GM23338 (cell line): ENCODE results near the gene DRGX. TPM values are rescaled to one million over a fixed set of nuclear protein-coding genes. Genes with fewer than 3 reads are reported as not detected.

ENCODE experiments used
- ATAC-seq: fragments of 200-7000 bp; cut with Tn5 transposase; 3 replicates; pipeline ENCODE4 v1.9.1; 2020
- DNase-seq: peaks from one replicate; pipeline ENCODE4 v3.0.0-alpha.2; 2015; ENCODE audit warnings: low spot score
- H2AFZ ChIP-seq: fragments of 200-600 bp; sonication (generic); 2 replicates; pipeline ENCODE4 v1.8.0; 2016; ENCODE audit warnings: antibody characterized with exemption, mild to moderate bottlenecking, moderate library complexity
- H3F3A ChIP-seq: fragments of 200-600 bp; sonication (generic); replicated peaks from 2 replicates; pipeline ENCODE4 v1.8.0; 2017; ENCODE audit warnings: antibody characterized with exemption, mixed run types, low read depth
- H3K27ac ChIP-seq: fragments of 200-600 bp; sonication (generic); 2 replicates; pipeline ENCODE4 v1.6.1; 2016; ENCODE audit warnings: low read depth
- H3K27me3 ChIP-seq: fragments of 200-600 bp; sonication (generic); 2 replicates; pipeline ENCODE4 v1.8.0; 2016; ENCODE audit warnings: mild to moderate bottlenecking, mixed run types, moderate library complexity; ENCODE audit not compliant: insufficient read depth
- H3K36me3 ChIP-seq: fragments of 200-600 bp; sonication (generic); 2 replicates; pipeline ENCODE4 v1.8.0; 2016; ENCODE audit warnings: mild to moderate bottlenecking; ENCODE audit not compliant: insufficient read depth
- H3K4me1 ChIP-seq: fragments of 200-600 bp; sonication (generic); 2 replicates; pipeline ENCODE4 v1.8.0; 2016; ENCODE audit warnings: mild to moderate bottlenecking, moderate library complexity; ENCODE audit not compliant: insufficient read depth
- H3K4me2 ChIP-seq: fragments of 200-600 bp; sonication (generic); 2 replicates; pipeline ENCODE4 v1.7.1; 2017; ENCODE audit warnings: mixed run types
- H3K4me3 ChIP-seq: fragments of 200-600 bp; sonication (generic); 2 replicates; pipeline ENCODE4 v1.6.1; 2016; ENCODE audit warnings: mixed run types
- H3K79me2 ChIP-seq: fragments of 200-600 bp; sonication (generic); replicated peaks from 2 replicates; pipeline ENCODE4 v1.8.0; 2017; ENCODE audit warnings: mild to moderate bottlenecking; ENCODE audit not compliant: insufficient read depth
- H3K9me2 ChIP-seq: fragments of 200-600 bp; sonication (generic); 2 replicates; pipeline ENCODE4 v1.8.0; 2017; ENCODE audit not compliant: insufficient read depth
- H4K20me1 ChIP-seq: fragments of 200-600 bp; sonication (generic); replicated peaks from 2 replicates; pipeline ENCODE4 v1.8.0; 2017; ENCODE audit warnings: mild to moderate bottlenecking; ENCODE audit not compliant: insufficient read depth
- H3K27ac Mint-ChIP-seq: 2 replicates; pipeline ENCODE4 v1.8.0; 2020; ENCODE audit warnings: inconsistent platforms, mild to moderate bottlenecking, moderate library complexity, mixed read lengths
- H3K27me3 Mint-ChIP-seq: 3 replicates; pipeline ENCODE4 v1.8.0; 2022; ENCODE audit warnings: low read depth, mild to moderate bottlenecking, moderate library complexity, mixed read lengths, inconsistent platforms; ENCODE audit not compliant: insufficient read depth, poor library complexity
- H3K36me3 Mint-ChIP-seq: 3 replicates; pipeline ENCODE4 v1.8.0; 2021; ENCODE audit warnings: low read depth, mild to moderate bottlenecking, inconsistent platforms, moderate library complexity, mixed read lengths
- H3K4me1 Mint-ChIP-seq: 3 replicates; pipeline ENCODE4 v1.8.0; 2020; ENCODE audit warnings: mild to moderate bottlenecking, inconsistent platforms, mixed read lengths
- H3K4me3 Mint-ChIP-seq: 3 replicates; pipeline ENCODE4 v1.8.0; 2021; ENCODE audit warnings: moderate library complexity, mild to moderate bottlenecking, inconsistent platforms, mixed read lengths
- H3K9me3 Mint-ChIP-seq: 3 replicates; pipeline ENCODE4 v1.8.0; 2020; ENCODE audit warnings: moderate library complexity, mild to moderate bottlenecking, inconsistent platforms, mixed read lengths
- CREB1 ChIP-seq: fragments of 250-450 bp; sonication (Bioruptor Pico); IDR thresholded peaks from 2 replicates; pipeline ENCODE4 v1.5.0; 2020; ENCODE audit warnings: low read depth, mild to moderate bottlenecking, moderate library complexity
- ETS1 ChIP-seq: IDR thresholded peaks from 2 replicates; pipeline ENCODE4 v1.6.1; 2016; ENCODE audit warnings: antibody characterized with exemption
- EZH2 ChIP-seq: fragments of 200-600 bp; sonication (generic); IDR thresholded peaks from one replicate; pipeline ENCODE4 v1.8.0; 2017; ENCODE audit warnings: antibody characterized with exemption, mild to moderate bottlenecking, low read depth; ENCODE audit not compliant: unreplicated experiment
- EZH2phosphoT487 ChIP-seq: fragments of 200-600 bp; sonication (generic); IDR thresholded peaks from one replicate; pipeline ENCODE4 v1.8.1; 2018; ENCODE audit warnings: antibody characterized with exemption; ENCODE audit not compliant: unreplicated experiment
- JUNB ChIP-seq: IDR thresholded peaks from one replicate; pipeline ENCODE4 v1.6.1; 2016; ENCODE audit warnings: antibody characterized with exemption; ENCODE audit not compliant: unreplicated experiment
- POLR2AphosphoS5 ChIP-seq: IDR thresholded peaks from 2 replicates; pipeline ENCODE4 v1.6.1; 2016; ENCODE audit warnings: antibody characterized with exemption, low read depth
- STAT1 ChIP-seq: IDR thresholded peaks from one replicate; pipeline ENCODE4 v1.6.1; 2016; ENCODE audit warnings: antibody characterized with exemption; ENCODE audit not compliant: unreplicated experiment
- ZNF114 ChIP-seq: fragments of 250-450 bp; sonication (Bioruptor Pico); IDR thresholded peaks from 2 replicates; pipeline ENCODE4 v1.5.0; 2020; ENCODE audit warnings: mild to moderate bottlenecking, moderate library complexity
- ZNF331 ChIP-seq: fragments of 250-450 bp; sonication (Bioruptor Pico); IDR thresholded peaks from 2 replicates; pipeline ENCODE4 v1.5.0; 2020; ENCODE audit warnings: low read depth, mild to moderate bottlenecking, moderate library complexity
- polyA plus RNA-seq: library from polyadenylated mRNA; unstranded; fragments of >200 nt; fragmentation: Nextera tagmentation; extraction: Ambion mirVana; gene quantifications from 2 replicates; pipeline ENCODE4 v1.2.1, GENCODE V29; 2016
- total RNA-seq: library from RNA; depleted of rRNA; stranded (reverse); fragments of >200 nt; shearing (Covaris generic); gene quantifications from 2 replicates; pipeline ENCODE4 v1.2.3, GENCODE V29; 2014
- TF ChIP-seq, protein P1 (sequence below): IDR thresholded peaks from one replicate; pipeline ENCODE4 v1.6.1; 2018; ENCODE audit warnings: antibody characterized with exemption; ENCODE audit not compliant: unreplicated experiment
- TF ChIP-seq, protein P2 (sequence below): fragments of 250-450 bp; sonication (Bioruptor Pico); IDR thresholded peaks from 2 replicates; pipeline ENCODE4 v1.5.0; 2020; ENCODE audit warnings: mild to moderate bottlenecking, moderate library complexity
- TF ChIP-seq, protein P3 (sequence below), 2 experiments: fragments of 200-600 bp in 1 of 2; sonication (generic) in 1 of 2; conservative IDR thresholded peaks; 2 replicates each; pipeline versions ENCODE4 v1.5.1 to v1.6.1; 2016 to 2017; ENCODE audit warnings: antibody characterized with exemption in 2 of 2, low read depth in 2 of 2, mild to moderate bottlenecking in 2 of 2, moderate library complexity in 1 of 2

DRGX gene
- total and polyA plus RNA-seq, 2 experiments from 2014 or later = not detected

DNA sequence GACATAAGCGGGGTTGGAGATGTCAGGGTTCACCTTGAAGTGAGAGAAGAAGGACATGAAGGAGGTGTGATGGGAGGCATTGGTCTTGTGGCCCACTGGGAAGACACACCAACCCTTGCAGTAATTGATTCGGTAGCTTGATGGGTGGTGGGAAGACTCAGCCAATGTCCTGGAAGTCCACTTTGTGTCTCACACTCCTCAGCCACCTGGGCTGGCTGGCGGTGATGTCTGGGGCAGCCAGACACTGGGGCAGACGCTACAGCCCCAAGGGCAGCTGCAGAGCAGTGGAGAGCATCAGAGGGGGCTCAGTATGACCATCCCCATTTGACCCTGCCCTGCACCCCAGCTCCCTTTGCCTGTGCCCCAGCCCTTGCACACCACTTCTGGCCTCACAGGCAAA lies 16.7 kb upstream of the DRGX start (continued):
- TF ChIP-seq EZH2 (no peak), POLR2AphosphoS5 (no peak), EZH2phosphoT487 (no peak)
- TF ChIP-seq, protein P1, sequence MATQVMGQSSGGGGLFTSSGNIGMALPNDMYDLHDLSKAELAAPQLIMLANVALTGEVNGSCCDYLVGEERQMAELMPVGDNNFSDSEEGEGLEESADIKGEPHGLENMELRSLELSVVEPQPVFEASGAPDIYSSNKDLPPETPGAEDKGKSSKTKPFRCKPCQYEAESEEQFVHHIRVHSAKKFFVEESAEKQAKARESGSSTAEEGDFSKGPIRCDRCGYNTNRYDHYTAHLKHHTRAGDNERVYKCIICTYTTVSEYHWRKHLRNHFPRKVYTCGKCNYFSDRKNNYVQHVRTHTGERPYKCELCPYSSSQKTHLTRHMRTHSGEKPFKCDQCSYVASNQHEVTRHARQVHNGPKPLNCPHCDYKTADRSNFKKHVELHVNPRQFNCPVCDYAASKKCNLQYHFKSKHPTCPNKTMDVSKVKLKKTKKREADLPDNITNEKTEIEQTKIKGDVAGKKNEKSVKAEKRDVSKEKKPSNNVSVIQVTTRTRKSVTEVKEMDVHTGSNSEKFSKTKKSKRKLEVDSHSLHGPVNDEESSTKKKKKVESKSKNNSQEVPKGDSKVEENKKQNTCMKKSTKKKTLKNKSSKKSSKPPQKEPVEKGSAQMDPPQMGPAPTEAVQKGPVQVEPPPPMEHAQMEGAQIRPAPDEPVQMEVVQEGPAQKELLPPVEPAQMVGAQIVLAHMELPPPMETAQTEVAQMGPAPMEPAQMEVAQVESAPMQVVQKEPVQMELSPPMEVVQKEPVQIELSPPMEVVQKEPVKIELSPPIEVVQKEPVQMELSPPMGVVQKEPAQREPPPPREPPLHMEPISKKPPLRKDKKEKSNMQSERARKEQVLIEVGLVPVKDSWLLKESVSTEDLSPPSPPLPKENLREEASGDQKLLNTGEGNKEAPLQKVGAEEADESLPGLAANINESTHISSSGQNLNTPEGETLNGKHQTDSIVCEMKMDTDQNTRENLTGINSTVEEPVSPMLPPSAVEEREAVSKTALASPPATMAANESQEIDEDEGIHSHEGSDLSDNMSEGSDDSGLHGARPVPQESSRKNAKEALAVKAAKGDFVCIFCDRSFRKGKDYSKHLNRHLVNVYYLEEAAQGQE = no peak

DNA sequence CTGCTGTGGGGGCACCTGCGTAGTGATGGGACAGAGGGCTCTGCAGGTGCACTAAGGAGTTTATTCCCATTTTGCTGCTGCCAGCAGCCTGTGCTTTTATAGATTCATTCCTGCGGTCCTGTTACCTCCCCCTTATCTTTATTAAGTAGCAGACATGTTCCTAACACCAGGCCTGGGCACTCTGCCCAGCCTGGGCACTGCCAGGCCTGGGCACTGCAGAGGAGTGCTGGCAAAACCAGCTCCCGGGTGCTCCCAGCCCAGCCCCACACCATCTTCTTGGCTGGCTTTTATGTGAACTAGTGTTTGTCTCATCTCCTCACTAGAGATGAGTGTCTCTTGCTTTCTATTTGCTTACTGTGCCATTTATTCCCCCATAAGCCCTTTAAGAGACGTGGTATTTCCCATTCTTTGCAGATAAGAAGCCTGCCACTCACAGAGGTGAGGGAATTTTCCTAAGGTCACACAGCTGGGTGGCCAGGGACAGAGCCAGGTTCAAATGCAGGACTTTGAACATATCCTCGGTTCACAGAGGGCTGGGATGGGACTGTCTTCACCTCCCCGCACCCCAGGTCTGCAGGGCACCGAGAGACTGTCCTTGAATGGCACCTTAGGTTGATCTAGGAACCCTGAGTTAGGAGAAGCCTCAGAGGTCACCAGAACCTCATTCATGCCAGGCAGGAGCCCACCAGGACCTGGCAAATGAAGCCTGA lies 14.6 kb upstream of the DRGX start:
- no peak overlapping the region for H2AFZ ChIP-seq
- ATAC-seq (no peak), DNase-seq (no peak)
- H3K79me2 ChIP-seq = no peaks in the 10 kb centered on the region
- peaks cover 7% of the 10 kb centered on the region for H3K4me1 ChIP-seq
- Mint-ChIP-seq H3K4me1 (peaks cover 20% of the 10 kb centered on the region), H3K36me3 (no peaks in the 10 kb centered on the region), H3K9me3 (no peaks in the 10 kb centered on the region), H3K27me3 (peaks cover 12% of the 10 kb centered on the region), H3K4me3 (no peak overlapping the region), H3K27ac (no peak overlapping the region)
- no peaks in the 10 kb centered on the region for H3F3A ChIP-seq
- H3K4me3 ChIP-seq = no peak overlapping the region
- no peak overlapping the region for H3K4me2 ChIP-seq
- H3K36me3 ChIP-seq = no peaks in the 10 kb centered on the region
- H3K27me3 ChIP-seq = no peaks in the 10 kb centered on the region
- no peaks in the 10 kb centered on the region for H4K20me1 ChIP-seq
- no peak overlapping the region for H3K27ac ChIP-seq
- H3K9me2 ChIP-seq = no peaks in the 10 kb centered on the region
- TF ChIP-seq, protein P2, sequence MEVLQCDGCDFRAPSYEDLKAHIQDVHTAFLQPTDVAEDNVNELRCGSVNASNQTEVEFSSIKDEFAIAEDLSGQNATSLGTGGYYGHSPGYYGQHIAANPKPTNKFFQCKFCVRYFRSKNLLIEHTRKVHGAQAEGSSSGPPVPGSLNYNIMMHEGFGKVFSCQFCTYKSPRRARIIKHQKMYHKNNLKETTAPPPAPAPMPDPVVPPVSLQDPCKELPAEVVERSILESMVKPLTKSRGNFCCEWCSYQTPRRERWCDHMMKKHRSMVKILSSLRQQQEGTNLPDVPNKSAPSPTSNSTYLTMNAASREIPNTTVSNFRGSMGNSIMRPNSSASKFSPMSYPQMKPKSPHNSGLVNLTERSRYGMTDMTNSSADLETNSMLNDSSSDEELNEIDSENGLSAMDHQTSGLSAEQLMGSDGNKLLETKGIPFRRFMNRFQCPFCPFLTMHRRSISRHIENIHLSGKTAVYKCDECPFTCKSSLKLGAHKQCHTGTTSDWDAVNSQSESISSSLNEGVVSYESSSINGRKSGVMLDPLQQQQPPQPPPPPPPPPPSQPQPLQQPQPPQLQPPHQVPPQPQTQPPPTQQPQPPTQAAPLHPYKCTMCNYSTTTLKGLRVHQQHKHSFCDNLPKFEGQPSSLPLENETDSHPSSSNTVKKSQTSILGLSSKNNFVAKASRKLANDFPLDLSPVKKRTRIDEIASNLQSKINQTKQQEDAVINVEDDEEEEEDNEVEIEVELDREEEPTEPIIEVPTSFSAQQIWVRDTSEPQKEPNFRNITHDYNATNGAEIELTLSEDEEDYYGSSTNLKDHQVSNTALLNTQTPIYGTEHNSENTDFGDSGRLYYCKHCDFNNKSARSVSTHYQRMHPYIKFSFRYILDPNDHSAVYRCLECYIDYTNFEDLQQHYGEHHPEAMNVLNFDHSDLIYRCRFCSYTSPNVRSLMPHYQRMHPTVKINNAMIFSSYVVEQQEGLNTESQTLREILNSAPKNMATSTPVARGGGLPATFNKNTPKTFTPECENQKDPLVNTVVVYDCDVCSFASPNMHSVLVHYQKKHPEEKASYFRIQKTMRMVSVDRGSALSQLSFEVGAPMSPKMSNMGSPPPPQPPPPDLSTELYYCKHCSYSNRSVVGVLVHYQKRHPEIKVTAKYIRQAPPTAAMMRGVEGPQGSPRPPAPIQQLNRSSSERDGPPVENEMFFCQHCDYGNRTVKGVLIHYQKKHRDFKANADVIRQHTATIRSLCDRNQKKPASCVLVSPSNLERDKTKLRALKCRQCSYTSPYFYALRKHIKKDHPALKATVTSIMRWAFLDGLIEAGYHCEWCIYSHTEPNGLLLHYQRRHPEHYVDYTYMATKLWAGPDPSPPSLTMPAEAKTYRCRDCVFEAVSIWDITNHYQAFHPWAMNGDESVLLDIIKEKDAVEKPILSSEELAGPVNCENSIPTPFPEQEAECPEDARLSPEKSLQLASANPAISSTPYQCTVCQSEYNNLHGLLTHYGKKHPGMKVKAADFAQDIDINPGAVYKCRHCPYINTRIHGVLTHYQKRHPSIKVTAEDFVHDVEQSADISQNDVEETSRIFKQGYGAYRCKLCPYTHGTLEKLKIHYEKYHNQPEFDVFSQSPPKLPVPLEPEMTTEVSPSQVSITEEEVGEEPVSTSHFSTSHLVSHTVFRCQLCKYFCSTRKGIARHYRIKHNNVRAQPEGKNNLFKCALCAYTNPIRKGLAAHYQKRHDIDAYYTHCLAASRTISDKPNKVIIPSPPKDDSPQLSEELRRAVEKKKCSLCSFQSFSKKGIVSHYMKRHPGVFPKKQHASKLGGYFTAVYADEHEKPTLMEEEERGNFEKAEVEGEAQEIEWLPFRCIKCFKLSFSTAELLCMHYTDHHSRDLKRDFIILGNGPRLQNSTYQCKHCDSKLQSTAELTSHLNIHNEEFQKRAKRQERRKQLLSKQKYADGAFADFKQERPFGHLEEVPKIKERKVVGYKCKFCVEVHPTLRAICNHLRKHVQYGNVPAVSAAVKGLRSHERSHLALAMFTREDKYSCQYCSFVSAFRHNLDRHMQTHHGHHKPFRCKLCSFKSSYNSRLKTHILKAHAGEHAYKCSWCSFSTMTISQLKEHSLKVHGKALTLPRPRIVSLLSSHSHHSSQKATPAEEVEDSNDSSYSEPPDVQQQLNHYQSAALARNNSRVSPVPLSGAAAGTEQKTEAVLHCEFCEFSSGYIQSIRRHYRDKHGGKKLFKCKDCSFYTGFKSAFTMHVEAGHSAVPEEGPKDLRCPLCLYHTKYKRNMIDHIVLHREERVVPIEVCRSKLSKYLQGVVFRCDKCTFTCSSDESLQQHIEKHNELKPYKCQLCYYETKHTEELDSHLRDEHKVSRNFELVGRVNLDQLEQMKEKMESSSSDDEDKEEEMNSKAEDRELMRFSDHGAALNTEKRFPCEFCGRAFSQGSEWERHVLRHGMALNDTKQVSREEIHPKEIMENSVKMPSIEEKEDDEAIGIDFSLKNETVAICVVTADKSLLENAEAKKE (CRISPR knock-in tag) = no peak
- no peak for TF ChIP-seq ZNF331 (CRISPR knock-in tag)
- no peak for TF ChIP-seq ZNF114 (CRISPR knock-in tag)
- TF ChIP-seq EZH2phosphoT487 = no peak
- TF ChIP-seq STAT1 = no peak
- no peak for TF ChIP-seq CREB1 (CRISPR knock-in tag)
- no peak for TF ChIP-seq ETS1
- TF ChIP-seq JUNB = no peak
- TF ChIP-seq POLR2AphosphoS5 = no peak
- TF ChIP-seq, protein P3, sequence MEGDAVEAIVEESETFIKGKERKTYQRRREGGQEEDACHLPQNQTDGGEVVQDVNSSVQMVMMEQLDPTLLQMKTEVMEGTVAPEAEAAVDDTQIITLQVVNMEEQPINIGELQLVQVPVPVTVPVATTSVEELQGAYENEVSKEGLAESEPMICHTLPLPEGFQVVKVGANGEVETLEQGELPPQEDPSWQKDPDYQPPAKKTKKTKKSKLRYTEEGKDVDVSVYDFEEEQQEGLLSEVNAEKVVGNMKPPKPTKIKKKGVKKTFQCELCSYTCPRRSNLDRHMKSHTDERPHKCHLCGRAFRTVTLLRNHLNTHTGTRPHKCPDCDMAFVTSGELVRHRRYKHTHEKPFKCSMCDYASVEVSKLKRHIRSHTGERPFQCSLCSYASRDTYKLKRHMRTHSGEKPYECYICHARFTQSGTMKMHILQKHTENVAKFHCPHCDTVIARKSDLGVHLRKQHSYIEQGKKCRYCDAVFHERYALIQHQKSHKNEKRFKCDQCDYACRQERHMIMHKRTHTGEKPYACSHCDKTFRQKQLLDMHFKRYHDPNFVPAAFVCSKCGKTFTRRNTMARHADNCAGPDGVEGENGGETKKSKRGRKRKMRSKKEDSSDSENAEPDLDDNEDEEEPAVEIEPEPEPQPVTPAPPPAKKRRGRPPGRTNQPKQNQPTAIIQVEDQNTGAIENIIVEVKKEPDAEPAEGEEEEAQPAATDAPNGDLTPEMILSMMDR (conservative IDR thresholded peaks at IDR 0.05; ENCODE audit: low read depth in 2 of 2) = no peak
